ENCODE results near the gene GALNT3. TPM values are rescaled to one million over a fixed set of nuclear protein-coding genes. Genes with fewer than 3 reads are reported as not detected.
A peak's percentile ranks its signal among the peaks of the same experiment; 100 is the strongest.

GALNT3 gene
- 1 to 10 TPM; 3.2 to 4.1 TPM for total RNA-seq

- peak; percentile 43 for DNase-seq
- POLR2A ChIA-PET, result interaction anchor here (1.1 kb wide), 1 partner anchor 9 kb away, joined by 3 read pairs; no protein-coding TSS in a partner anchor
- CTCF ChIA-PET, result interaction anchor here (1.6 to 2.5 kb wide), 2 partner anchors 15 to 81 kb away, joined by 6 to 7 read pairs; no protein-coding TSS in a partner anchor
- intact Hi-C loops (cut with micrococcal nuclease), result loop anchor here (1.0 kb wide), 2 partner anchors 80 to 159 kb away; partner anchors contain the start of gene TTC21B
- H3K27ac Mint-ChIP-seq, result peak within 1 kb of the TSS; percentile 71
- H3K4me1 Mint-ChIP-seq (ENCODE audit: low read depth), result peaks cover 16% of the 10 kb centered on the region
- no peaks in the 10 kb centered on the region for H3K9me3 Mint-ChIP-seq
- peak within 1 kb of the TSS; percentile 84 for H3K4me3 Mint-ChIP-seq
- H3K27me3 Mint-ChIP-seq, result peaks cover 22% of the 10 kb centered on the region
- no peaks in the 10 kb centered on the region for H3K36me3 Mint-ChIP-seq
These were observed at the start of gene GALNT3 for GRCh38 chr2:165793779-165794535. Gene GALNT3, minus strand, starts transcription at chr2:165794247. Its CDS starts 23,547 bp downstream, at chr2:165770700.

- Mint-ChIP-seq H3K9me3 (no peaks in the 10 kb centered on the region), H3K4me3 (no peak overlapping the region), H3K27ac (no peak overlapping the region), H3K4me1 (ENCODE audit: low read depth) (no peaks in the 10 kb centered on the region), H3K27me3 (no peaks in the 10 kb centered on the region), H3K36me3 (no peaks in the 10 kb centered on the region)
- intact Hi-C loops (cut with micrococcal nuclease), result no loop called here
- ChIA-PET POLR2A (no interaction called here), CTCF (no interaction called here)
- DNase-seq, result no peak
These were observed 49.3 kb upstream of the GALNT3 start for GRCh38 chr2:165843351-165843750.

- Mint-ChIP-seq H3K27ac (no peak overlapping the region), H3K4me1 (ENCODE audit: low read depth) (no peaks in the 10 kb centered on the region), H3K36me3 (no peaks in the 10 kb centered on the region), H3K9me3 (no peaks in the 10 kb centered on the region), H3K27me3 (no peaks in the 10 kb centered on the region), H3K4me3 (no peak overlapping the region)
- no peak for DNase-seq
- intact Hi-C loops (cut with micrococcal nuclease), result no loop called here
- CTCF ChIA-PET, result no interaction called here
- POLR2A ChIA-PET, result no interaction called here
These were observed 46.4 kb upstream of the GALNT3 start for GRCh38 chr2:165840333-165840958.

GRCh38 chr2:165839610-165840009 is 45.6 kb upstream of the GALNT3 start:
- no peaks in the 10 kb centered on the region for H3K4me1 Mint-ChIP-seq (ENCODE audit: low read depth)
- intact Hi-C loops (cut with micrococcal nuclease), result no loop called here
- no peaks in the 10 kb centered on the region for H3K27me3 Mint-ChIP-seq
- no peak for DNase-seq
- no peaks in the 10 kb centered on the region for H3K9me3 Mint-ChIP-seq
- H3K4me3 Mint-ChIP-seq, result no peak overlapping the region
- no peak overlapping the region for H3K27ac Mint-ChIP-seq
- ChIA-PET POLR2A (no interaction called here), CTCF (no interaction called here)
- H3K36me3 Mint-ChIP-seq, result no peaks in the 10 kb centered on the region

- no peak for DNase-seq
- Mint-ChIP-seq H3K4me3 (no peak overlapping the region), H3K36me3 (no peaks in the 10 kb centered on the region), H3K4me1 (ENCODE audit: low read depth) (no peaks in the 10 kb centered on the region), H3K27me3 (peaks cover under 1% of the 10 kb centered on the region), H3K9me3 (no peaks in the 10 kb centered on the region), H3K27ac (no peak overlapping the region)
- intact Hi-C loops (cut with micrococcal nuclease), result no loop called here
- CTCF ChIA-PET, result no interaction called here
- POLR2A ChIA-PET, result no interaction called here
These were observed 43.1 kb upstream of the GALNT3 start for GRCh38 chr2:165837122-165837521.

- ChIA-PET CTCF (no interaction called here), POLR2A (no interaction called here)
- peaks cover 1% of the 10 kb centered on the region for H3K27me3 Mint-ChIP-seq
- H3K9me3 Mint-ChIP-seq, result no peaks in the 10 kb centered on the region
- no peak for DNase-seq
- no peak overlapping the region for H3K4me3 Mint-ChIP-seq
- no peak overlapping the region for H3K27ac Mint-ChIP-seq
- H3K36me3 Mint-ChIP-seq, result no peaks in the 10 kb centered on the region
- no peaks in the 10 kb centered on the region for H3K4me1 Mint-ChIP-seq (ENCODE audit: low read depth)
- intact Hi-C loops (cut with micrococcal nuclease), result no loop called here
These were observed 41.3 kb upstream of the GALNT3 start for GRCh38 chr2:165835363-165835762.

GRCh38 chr2:165833156-165833555 is 39.1 kb upstream of the GALNT3 start:
- H3K36me3 Mint-ChIP-seq, result no peaks in the 10 kb centered on the region
- CTCF ChIA-PET, result no interaction called here
- no peak overlapping the region for H3K27ac Mint-ChIP-seq
- POLR2A ChIA-PET, result no interaction called here
- H3K4me1 Mint-ChIP-seq (ENCODE audit: low read depth), result no peaks in the 10 kb centered on the region
- H3K4me3 Mint-ChIP-seq, result no peak overlapping the region
- H3K27me3 Mint-ChIP-seq, result peaks cover 1% of the 10 kb centered on the region
- no peak for DNase-seq
- H3K9me3 Mint-ChIP-seq, result no peaks in the 10 kb centered on the region
- intact Hi-C loops (cut with micrococcal nuclease), result no loop called here

- H3K9me3 Mint-ChIP-seq, result no peaks in the 10 kb centered on the region
- DNase-seq, result no peak
- H3K27me3 Mint-ChIP-seq, result peaks cover 8% of the 10 kb centered on the region
- ChIA-PET CTCF (no interaction called here), POLR2A (no interaction called here)
- H3K4me3 Mint-ChIP-seq, result no peak overlapping the region
- no peaks in the 10 kb centered on the region for H3K4me1 Mint-ChIP-seq (ENCODE audit: low read depth)
- intact Hi-C loops (cut with micrococcal nuclease), result no loop called here
- no peak overlapping the region for H3K27ac Mint-ChIP-seq
- no peaks in the 10 kb centered on the region for H3K36me3 Mint-ChIP-seq
These were observed 33.9 kb upstream of the GALNT3 start for GRCh38 chr2:165827921-165828276.

GRCh38 chr2:165827016-165827920 is 33.2 kb upstream of the GALNT3 start:
- CTCF ChIA-PET, result no interaction called here
- H3K27me3 Mint-ChIP-seq, result peaks cover 9% of the 10 kb centered on the region
- no peak overlapping the region for H3K27ac Mint-ChIP-seq
- H3K4me1 Mint-ChIP-seq (ENCODE audit: low read depth), result no peaks in the 10 kb centered on the region
- H3K9me3 Mint-ChIP-seq, result no peaks in the 10 kb centered on the region
- POLR2A ChIA-PET, result no interaction called here
- no peak for DNase-seq
- intact Hi-C loops (cut with micrococcal nuclease), result no loop called here
- no peak overlapping the region for H3K4me3 Mint-ChIP-seq
- H3K36me3 Mint-ChIP-seq, result no peaks in the 10 kb centered on the region

- peaks cover 10% of the 10 kb centered on the region for H3K27me3 Mint-ChIP-seq
- POLR2A ChIA-PET, result no interaction called here
- intact Hi-C loops (cut with micrococcal nuclease), result no loop called here
These were observed 31.0 kb upstream of the GALNT3 start for GRCh38 chr2:165825041-165825440.

GRCh38 chr2:165820296-165820695 is 26.2 kb upstream of the GALNT3 start:
- CTCF ChIA-PET, result no interaction called here
- POLR2A ChIA-PET, result no interaction called here
- no peaks in the 10 kb centered on the region for H3K36me3 Mint-ChIP-seq
- H3K4me1 Mint-ChIP-seq (ENCODE audit: low read depth), result no peaks in the 10 kb centered on the region
- no peak overlapping the region for H3K27ac Mint-ChIP-seq
- intact Hi-C loops (cut with micrococcal nuclease), result no loop called here
- no peak for DNase-seq
- no peaks in the 10 kb centered on the region for H3K9me3 Mint-ChIP-seq
- H3K27me3 Mint-ChIP-seq, result peaks cover 10% of the 10 kb centered on the region
- no peak overlapping the region for H3K4me3 Mint-ChIP-seq

More at GRCh38 chr2:165825041-165825440, 31.0 kb upstream of the GALNT3 start:
- no peak overlapping the region for H3K4me3 Mint-ChIP-seq
- H3K27ac Mint-ChIP-seq, result no peak overlapping the region
- CTCF ChIA-PET, result no interaction called here
- no peaks in the 10 kb centered on the region for H3K4me1 Mint-ChIP-seq (ENCODE audit: low read depth)
- H3K9me3 Mint-ChIP-seq, result no peaks in the 10 kb centered on the region
- H3K36me3 Mint-ChIP-seq, result no peaks in the 10 kb centered on the region
- DNase-seq, result no peak

- Mint-ChIP-seq H3K9me3 (no peaks in the 10 kb centered on the region), H3K4me1 (ENCODE audit: low read depth) (no peaks in the 10 kb centered on the region), H3K4me3 (no peak overlapping the region), H3K36me3 (no peaks in the 10 kb centered on the region), H3K27ac (no peak overlapping the region), H3K27me3 (peaks cover 5% of the 10 kb centered on the region)
- CTCF ChIA-PET, result no interaction called here
- intact Hi-C loops (cut with micrococcal nuclease), result no loop called here
- POLR2A ChIA-PET, result no interaction called here
- no peak for DNase-seq
These were observed 24.9 kb upstream of the GALNT3 start for GRCh38 chr2:165818920-165819319.

Measured in activated CD4-positive, alpha-beta memory T cell treated with anti-CD3 and anti-CD28 coated beads for 36 hours (primary cell).